Heart right ventricle (tissue), 16 donors: Measurements from ENCODE around the gene RPL3. TPM values are rescaled to one million over a fixed set of nuclear protein-coding genes. Genes with fewer than 3 reads are reported as not detected.
"Not testable (repeated sequence)": the region's sequence is repeated elsewhere in the genome, so short reads cannot be mapped to it uniquely, and the experiment has no call there.

Experiments
- ATAC-seq, 8 donors: fragments of 200-7000 bp; cut with Tn5 transposase; one replicate each; pipeline ENCODE4 v1.9.1; 2020; ENCODE audit warnings: mild to moderate bottlenecking in 8 of 8, moderate library complexity in 8 of 8, moderate number of reproducible peaks in 1 of 8
- DNase-seq, 2 donors: peaks; one replicate each; pipeline ENCODE4 v3.0.0-alpha.2; 2020
- H3K27ac ChIP-seq, 10 donors: fragments of 200-600 bp; sonication (generic) in 2 of 10; one replicate each; pipeline versions ENCODE4 v1.5.0 to v1.8.0; 2020 to 2022; ENCODE audit warnings: mild to moderate bottlenecking in 3 of 10
- H3K27me3 ChIP-seq, 7 donors: fragments of 200-600 bp; one replicate each; pipeline ENCODE4 v1.8.0; 2021 to 2022; ENCODE audit warnings: mild to moderate bottlenecking in 2 of 7
- H3K36me3 ChIP-seq, 9 donors: fragments of 200-600 bp; sonication (generic) in 1 of 9; one replicate each; pipeline versions ENCODE4 v1.5.0 to v1.8.0; 2020 to 2022; ENCODE audit warnings: mild to moderate bottlenecking in 2 of 9
- H3K4me1 ChIP-seq, 9 donors: fragments of 200-600 bp; sonication (generic) in 1 of 9; one replicate each; pipeline versions ENCODE4 v1.5.0 to v1.8.0; 2020 to 2022; ENCODE audit warnings: mild to moderate bottlenecking in 4 of 9
- H3K4me3 ChIP-seq, 10 donors: fragments of 200-600 bp; sonication (generic) in 2 of 10; one replicate each; pipeline versions ENCODE4 v1.5.0 to v1.8.0; 2020 to 2022; ENCODE audit warnings: mild to moderate bottlenecking in 7 of 10, moderate library complexity in 2 of 10
- H3K9me3 ChIP-seq, 11 donors: fragments of 200-600 bp in 10 of 11; sonication (generic) in 2 of 11; one replicate each; pipeline versions ENCODE4 v1.5.0 to v1.8.0; 2013 to 2022; ENCODE audit warnings: mild to moderate bottlenecking in 2 of 11, control low read depth in 1 of 11, moderate library complexity in 1 of 11
- CTCF ChIP-seq, 9 donors: fragments of 200-600 bp; sonication (generic) in 2 of 9; IDR thresholded peaks; one replicate each; pipeline versions ENCODE4 v1.5.0 to v1.8.0; 2021 to 2022; ENCODE audit warnings: antibody characterized with exemption in 9 of 9, mild to moderate bottlenecking in 5 of 9, moderate library complexity in 1 of 9
- WGBS, 2 donors: extraction: QIAGEN DNeasy Blood & Tissue Kit; methylation state at CpG; one replicate each; pipeline ENCODE4 v1.1.7; 2013; ENCODE audit warnings: inconsistent platforms in 1 of 2; 5-methylcytosine and 5-hydroxymethylcytosine counted together
- intact Hi-C, 10 donors: fragments of 100-400 bp; cut with DNase I; formaldehyde crosslinking; loops; one replicate each; pipeline versions ENCODE4 v1.11.1 to v1.14.2; 2022
- polyA plus RNA-seq, 2 donors: library from polyadenylated mRNA; stranded (reverse); fragments of 200-250 nt; gene quantifications; one replicate each; pipeline ENCODE4 v1.2.3, GENCODE V29; 2013
- total RNA-seq, 10 donors: library from RNA; stranded (reverse); fragmentation: NEBNext Ultra II Directional in 3 of 10; extraction: Animal tissue kit (Norgen Biotek cat#: 25700) in 3 of 10; gene quantifications; one replicate each; pipeline versions ENCODE4 v1.2.1 to v1.2.4, GENCODE V29; 2021 to 2023
- donor health status: Arrhythmogenic right ventricular cardiomyopathy.
- donor health status: ischemic (EF 13 %, LVEDD 7.1; RV severe dilation, severe dysfunction).
- donor health status: healthy with polysubstance abuse.
- donor health status: DM: no; HTN: yes; CAD: no.
- donor health status: DM: no; HTN: no; CAD: no.
- donor health status: ischemic (EF 25% LVEDD 6.9; RV normal size, moderate dysfunction).
- donor health status: ischemic (EF 25% LVEDD 5.7; RV mildly dilated, moderate dysfunction).
- donor health status: healthy.
- donor health status: DM: yes; HTN: yes; CAD: no.
- donor health status: Ischemic cardiomyopathy.
- donor health status: ischemic (EF 35%, LVEDD 5.7; RV mildly dilated, moderate dysfunction).
- donor health status: nonischemic (EF 11% LVEDD 7.7; RV severe dilation, severe dysfunction).
- donor health status: DM: yes; HTN: yes; CAD: no.
- donor health status: PGD.
- donor health status: ischemic (EF 29% LVEDD 5.4; RV normal size, mild dysfunction).
- donor health status: nonischemic (EF 23%, LVEDD 6.1; RV moderate dilation, normal function).

Gene RPL3
- total and polyA plus RNA-seq, 12 donors: 215 to 1,621 (median 332) TPM

GRCh38 chr22:39341179-39341578 is 21.8 kb upstream of the RPL3 start:
- Histone ChIP-seq H3K4me3 (no peak overlapping the region), H3K27ac (no peak overlapping the region), H3K36me3 (no peaks in the 10 kb centered on the region), H3K9me3 (no peaks in the 10 kb centered on the region), H3K4me1 (peaks cover 0 to 7% (median 0%) of the 10 kb centered on the region in 9 donors), H3K27me3 (peaks cover 0 to 15% (median 0%) of the 10 kb centered on the region in 7 donors)
- TF ChIP-seq CTCF (IDR thresholded peaks at IDR 0.05): no peak
- DNase-seq (no peak), ATAC-seq (no peak)
- WGBS, 2 donors: 83 to 85% methylated on average over 3 of the region's 3 CpGs
- intact Hi-C loops: loop anchor here in 4 of 10 donors (5.0 to 10.0 kb wide), 3 partner anchors 184 to 704 kb away; partner anchors contain the start of genes ATF4 (in 3 of the 4) and RPS19BP1 (in 1 of the 4)

- not testable (repeated sequence) for H3K36me3 ChIP-seq, H3K9me3 ChIP-seq, H3K4me3 ChIP-seq, H3K27ac ChIP-seq, H3K4me1 ChIP-seq, DNase-seq, H3K27me3 ChIP-seq, ATAC-seq
- 80 to 84% methylated on average over 7 of the region's 7 CpGs for WGBS, 2 donors
- intact Hi-C loops: loop anchor here in 4 of 10 donors (5.0 to 10.0 kb wide), 3 partner anchors 185 to 705 kb away; partner anchors contain the start of genes ATF4 (in 3 of the 4) and RPS19BP1 (in 1 of the 4)
These were observed 20.4 kb upstream of the RPL3 start for GRCh38 chr22:39339775-39340174.

GRCh38 chr22:39336411-39336810 is 17.0 kb upstream of the RPL3 start:
- Histone ChIP-seq H3K4me3 (no peak overlapping the region), H3K4me1 (peaks cover 0 to 16% (median 6%) of the 10 kb centered on the region in 9 donors), H3K36me3 (no peaks in the 10 kb centered on the region), H3K27ac (no peak overlapping the region), H3K27me3 (peaks cover 0 to 5% (median 0%) of the 10 kb centered on the region in 7 donors), H3K9me3 (no peaks in the 10 kb centered on the region)
- intact Hi-C loops: no loop called here
- 89 to 93% methylated on average over 5 of the region's 5 CpGs for WGBS, 2 donors
- no peak for TF ChIP-seq CTCF (IDR thresholded peaks at IDR 0.05)
- ATAC-seq (no peak), DNase-seq (no peak)

DNA sequence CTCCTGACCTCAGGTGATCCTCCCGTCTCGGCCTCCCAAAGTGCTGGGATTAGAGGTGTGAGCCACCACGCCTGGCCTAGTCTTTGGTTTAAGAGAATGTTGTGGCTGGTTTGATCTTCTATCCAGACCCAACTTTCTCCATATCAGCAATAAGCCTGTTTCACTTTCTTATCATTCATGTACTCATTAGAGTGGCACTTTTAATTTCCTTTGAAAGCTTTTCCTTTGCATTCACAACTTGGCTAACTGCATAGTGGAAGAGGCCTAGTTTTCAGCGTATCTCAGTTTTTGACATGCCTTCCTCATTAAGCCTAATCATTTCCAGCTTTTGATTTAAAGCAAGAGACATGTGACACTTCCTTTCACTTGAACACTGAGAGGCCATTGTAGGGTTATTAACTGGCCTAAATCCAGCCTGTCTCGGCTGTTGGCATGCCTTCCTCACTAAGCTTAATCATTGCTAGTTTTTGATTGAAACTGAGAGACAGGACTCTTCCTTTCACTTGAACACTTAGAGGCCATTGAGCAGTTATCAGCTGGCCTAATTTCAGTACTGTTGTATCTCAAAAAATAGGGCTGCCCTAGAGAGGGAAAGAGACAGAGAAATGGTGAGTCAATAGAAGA is 13.1 kb upstream of the RPL3 start:
- intact Hi-C loops: loop anchor here in 1 of 10 donors (5.0 kb wide), 1 partner anchor 800 kb away; no protein-coding TSS in a partner anchor
- ATAC-seq (peak in 4 of 8 donors; percentile 31 to 56 (median 38)), DNase-seq (no peak)
- 55 to 58% methylated on average over 5 of the region's 5 CpGs for WGBS, 2 donors
- Histone ChIP-seq H3K4me3 (no peak overlapping the region), H3K4me1 (peaks cover 0 to 31% (median 6%) of the 10 kb centered on the region in 9 donors), H3K9me3 (no peaks in the 10 kb centered on the region), H3K27ac (peak overlapping the region in 4 of 10 donors; percentile 7 to 64 (median 34)), H3K27me3 (no peaks in the 10 kb centered on the region), H3K36me3 (no peaks in the 10 kb centered on the region)
- TF ChIP-seq CTCF (IDR thresholded peaks at IDR 0.05): no peak

DNA sequence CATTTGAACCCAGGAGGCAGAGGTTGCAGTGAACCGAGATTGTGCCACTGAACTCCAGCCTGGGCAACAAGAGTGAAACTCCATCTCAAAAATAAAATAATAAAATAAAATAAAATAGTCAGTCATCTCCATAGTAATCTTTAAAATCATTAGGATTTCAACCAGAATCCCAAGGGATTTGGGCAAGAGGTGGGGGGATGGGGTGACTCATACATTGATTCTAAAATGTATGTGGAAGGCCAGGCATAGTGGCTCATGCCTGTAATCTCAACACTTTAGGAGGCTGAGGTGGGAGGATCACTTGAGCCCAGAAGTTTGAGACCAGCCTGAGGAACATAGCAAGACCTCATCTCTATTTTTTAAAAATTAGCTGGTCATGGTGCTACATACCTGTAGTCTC is 11.1 kb upstream of the RPL3 start:
- intact Hi-C loops: loop anchor here in 1 of 10 donors (5.0 kb wide), 1 partner anchor 802 kb away; no protein-coding TSS in a partner anchor
- ATAC-seq: not testable (repeated sequence)
- WGBS, 2 donors: 98 to 100% methylated on average over 1 of the region's 1 CpG

More for the DNA sequence above, 11.1 kb upstream of the RPL3 start:
- peaks cover 0 to 31% (median 6%) of the 10 kb centered on the region in 9 donors for H3K4me1 ChIP-seq
- not testable (repeated sequence) for H3K4me3 ChIP-seq, H3K27me3 ChIP-seq, H3K27ac ChIP-seq, H3K9me3 ChIP-seq, H3K36me3 ChIP-seq, DNase-seq
